Measurements from ENCODE around the gene CTSE.

CTSE gene

DNA sequence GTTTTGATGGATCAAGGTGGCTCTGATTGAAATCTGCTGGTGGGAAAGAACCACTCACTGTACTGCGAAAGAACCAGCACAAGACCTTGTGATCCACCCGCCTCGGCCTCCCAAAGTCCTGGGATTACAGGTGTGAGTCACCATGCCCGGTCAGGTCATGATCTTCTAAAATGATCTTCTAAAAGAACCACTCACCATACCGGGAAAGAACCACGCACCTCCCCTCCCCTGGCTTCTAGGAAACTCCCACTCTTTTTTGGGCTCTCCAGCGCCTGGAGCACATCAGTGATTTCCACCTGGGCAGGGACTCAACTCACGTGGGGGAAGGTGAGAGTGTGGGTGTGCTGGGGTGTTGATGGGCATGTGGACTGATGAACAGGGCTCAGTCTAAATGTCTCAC lies 12.6 kb downstream of the CTSE start:
- no peak for DNase-seq (ENCODE audit: low read depth)
- H3K4me3 ChIP-seq (ENCODE audit: control insufficient read depth, low read depth, low read length): no peak overlapping the region
- TF ChIP-seq, protein P1, sequence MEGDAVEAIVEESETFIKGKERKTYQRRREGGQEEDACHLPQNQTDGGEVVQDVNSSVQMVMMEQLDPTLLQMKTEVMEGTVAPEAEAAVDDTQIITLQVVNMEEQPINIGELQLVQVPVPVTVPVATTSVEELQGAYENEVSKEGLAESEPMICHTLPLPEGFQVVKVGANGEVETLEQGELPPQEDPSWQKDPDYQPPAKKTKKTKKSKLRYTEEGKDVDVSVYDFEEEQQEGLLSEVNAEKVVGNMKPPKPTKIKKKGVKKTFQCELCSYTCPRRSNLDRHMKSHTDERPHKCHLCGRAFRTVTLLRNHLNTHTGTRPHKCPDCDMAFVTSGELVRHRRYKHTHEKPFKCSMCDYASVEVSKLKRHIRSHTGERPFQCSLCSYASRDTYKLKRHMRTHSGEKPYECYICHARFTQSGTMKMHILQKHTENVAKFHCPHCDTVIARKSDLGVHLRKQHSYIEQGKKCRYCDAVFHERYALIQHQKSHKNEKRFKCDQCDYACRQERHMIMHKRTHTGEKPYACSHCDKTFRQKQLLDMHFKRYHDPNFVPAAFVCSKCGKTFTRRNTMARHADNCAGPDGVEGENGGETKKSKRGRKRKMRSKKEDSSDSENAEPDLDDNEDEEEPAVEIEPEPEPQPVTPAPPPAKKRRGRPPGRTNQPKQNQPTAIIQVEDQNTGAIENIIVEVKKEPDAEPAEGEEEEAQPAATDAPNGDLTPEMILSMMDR (IDR thresholded peaks at IDR 0.05; ENCODE audit: control insufficient read depth, insufficient read depth, low read depth, low read length, missing control alignments): no peak

DNA sequence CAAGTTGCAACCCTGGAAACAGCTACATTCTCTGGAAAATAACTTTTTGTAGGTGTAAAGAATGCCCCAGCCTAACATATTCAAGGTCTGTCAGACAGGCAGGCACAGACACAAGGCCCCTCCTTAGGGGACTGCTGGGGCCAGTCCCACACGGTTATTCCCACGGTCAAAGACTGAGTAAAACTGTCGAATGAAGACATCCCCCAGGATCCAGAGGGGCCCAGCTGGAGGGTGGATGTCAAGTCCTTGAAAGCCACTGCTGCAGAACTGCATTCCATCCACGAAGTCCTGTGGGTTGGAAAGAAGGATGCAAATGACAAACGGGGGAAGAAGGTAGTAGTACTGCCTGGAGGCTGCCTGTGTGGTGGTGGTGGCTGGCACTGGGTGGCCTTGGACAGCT lies 13.6 kb downstream of the CTSE start:
- no peak overlapping the region for H3K4me3 ChIP-seq (ENCODE audit: control insufficient read depth, low read depth, low read length)
- DNase-seq (ENCODE audit: low read depth): no peak
- TF ChIP-seq, protein P1 (IDR thresholded peaks at IDR 0.05; ENCODE audit: control insufficient read depth, insufficient read depth, low read depth, low read length, missing control alignments): no peak

DNA sequence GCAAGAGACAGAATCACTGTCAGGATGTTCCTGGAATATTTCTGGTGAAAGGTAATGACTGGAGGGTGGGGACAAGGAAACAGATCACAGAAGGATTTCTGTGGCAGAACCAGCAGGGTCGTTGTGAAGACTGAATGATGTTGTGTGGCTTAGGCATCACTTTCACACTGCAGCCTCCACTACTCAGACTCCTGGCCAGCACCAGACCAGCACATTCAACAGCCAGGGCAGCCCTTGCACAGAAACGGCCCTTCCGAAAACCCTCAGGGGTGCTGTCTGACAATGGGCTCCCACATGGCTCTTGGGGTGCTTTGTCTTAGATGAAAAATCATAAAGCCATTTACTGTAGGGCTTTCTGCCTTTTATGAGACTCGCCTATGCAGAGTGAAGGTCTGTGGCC lies 16.7 kb downstream of the CTSE start:
- no peak overlapping the region for H3K4me3 ChIP-seq (ENCODE audit: control insufficient read depth, low read depth, low read length)
- no peak for DNase-seq (ENCODE audit: low read depth)
- TF ChIP-seq, protein P1 (IDR thresholded peaks at IDR 0.05; ENCODE audit: control insufficient read depth, insufficient read depth, low read depth, low read length, missing control alignments): no peak

DNA sequence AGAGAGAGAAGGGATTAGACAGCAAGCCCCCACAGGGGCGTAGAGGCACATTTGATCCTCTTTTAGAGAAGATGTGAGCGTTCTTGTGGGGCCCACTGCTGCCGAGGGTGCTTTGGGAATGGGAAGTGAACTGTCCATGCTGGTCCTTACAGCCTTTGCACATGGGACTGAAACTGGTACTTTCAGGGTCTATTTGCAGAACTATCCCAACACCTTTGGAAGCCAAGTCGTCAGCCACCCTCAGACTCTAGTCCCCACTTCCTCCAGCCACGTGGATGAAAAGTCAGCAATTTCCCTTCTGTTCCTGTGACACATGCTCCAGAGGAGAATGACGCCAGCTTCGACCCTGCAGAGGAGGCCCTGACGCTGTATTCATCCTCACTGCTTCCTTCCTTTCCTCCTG lies 17.9 kb downstream of the CTSE start:
- TF ChIP-seq, protein P1 (IDR thresholded peaks at IDR 0.05; ENCODE audit: control insufficient read depth, insufficient read depth, low read depth, low read length, missing control alignments): no peak
- DNase-seq (ENCODE audit: low read depth): no peak
- no peak overlapping the region for H3K4me3 ChIP-seq (ENCODE audit: control insufficient read depth, low read depth, low read length)

DNA sequence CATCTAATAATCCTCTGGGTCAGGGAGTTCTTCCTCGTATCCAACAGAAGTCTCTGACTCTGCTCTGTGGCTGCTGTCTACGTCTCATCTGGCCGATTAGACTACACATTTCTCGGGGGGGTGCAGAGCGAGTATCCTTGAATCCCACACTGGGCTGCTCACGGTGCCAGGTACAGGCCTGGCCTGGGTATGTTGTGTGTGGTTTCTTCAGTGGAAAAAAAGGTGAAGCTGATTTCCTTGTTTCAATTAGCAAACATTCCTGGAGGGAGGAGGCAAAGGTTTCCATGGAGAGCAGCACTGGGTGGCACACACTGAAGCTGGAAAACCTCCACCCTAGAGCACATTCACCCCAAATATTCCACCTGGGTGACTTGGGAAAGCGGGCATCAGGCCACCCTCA lies 18.5 kb downstream of the CTSE start:
- TF ChIP-seq, protein P1 (IDR thresholded peaks at IDR 0.05; ENCODE audit: control insufficient read depth, insufficient read depth, low read depth, low read length, missing control alignments): no peak
- DNase-seq (ENCODE audit: low read depth): no peak
- H3K4me3 ChIP-seq (ENCODE audit: control insufficient read depth, low read depth, low read length): no peak overlapping the region

DNA sequence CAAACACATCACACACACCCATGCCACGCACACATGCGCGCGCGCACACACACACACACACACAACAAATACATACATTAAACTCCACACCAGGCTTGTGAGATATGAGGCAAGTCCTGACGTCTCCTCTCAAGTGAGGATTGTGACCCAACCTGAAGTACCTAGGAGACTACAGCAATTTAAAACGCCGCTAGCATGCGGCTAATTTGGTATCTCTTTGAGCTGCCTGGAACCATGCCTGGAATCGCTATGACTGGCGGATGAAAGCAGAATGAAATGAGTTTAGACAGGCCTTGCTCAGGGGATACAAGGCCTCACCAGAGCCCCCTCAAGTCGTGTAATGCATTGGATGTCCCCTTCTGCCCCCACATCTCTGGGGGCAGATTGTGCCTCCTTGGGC lies 18.9 kb downstream of the CTSE start:
- TF ChIP-seq, protein P1 (IDR thresholded peaks at IDR 0.05; ENCODE audit: control insufficient read depth, insufficient read depth, low read depth, low read length, missing control alignments): no peak
- no peak overlapping the region for H3K4me3 ChIP-seq (ENCODE audit: control insufficient read depth, low read depth, low read length)
- DNase-seq (ENCODE audit: low read depth): no peak
